GM12865 (cell line): ENCODE measurements around the gene OBI1.
A peak's percentile ranks its signal among the peaks of the same experiment; 100 is the strongest.

ENCODE experiments used
- DNase-seq: peaks from one replicate; pipeline ENCODE4 v3.0.0; 2010; ENCODE audit warnings: low read depth
- H3K4me3 ChIP-seq: 2 replicates; pipeline ENCODE4 v1.5.1; 2011; ENCODE audit warnings: mild to moderate bottlenecking, low read depth, low read length, control low read depth
- TF ChIP-seq, protein P1 (sequence below): IDR thresholded peaks from 2 replicates; pipeline ENCODE4 v1.5.1; 2011; ENCODE audit warnings: low read length, control low read depth, low read depth, inconsistent platforms; ENCODE audit not compliant: insufficient read depth; ENCODE audit errors: missing control alignments

OBI1 gene

DNA sequence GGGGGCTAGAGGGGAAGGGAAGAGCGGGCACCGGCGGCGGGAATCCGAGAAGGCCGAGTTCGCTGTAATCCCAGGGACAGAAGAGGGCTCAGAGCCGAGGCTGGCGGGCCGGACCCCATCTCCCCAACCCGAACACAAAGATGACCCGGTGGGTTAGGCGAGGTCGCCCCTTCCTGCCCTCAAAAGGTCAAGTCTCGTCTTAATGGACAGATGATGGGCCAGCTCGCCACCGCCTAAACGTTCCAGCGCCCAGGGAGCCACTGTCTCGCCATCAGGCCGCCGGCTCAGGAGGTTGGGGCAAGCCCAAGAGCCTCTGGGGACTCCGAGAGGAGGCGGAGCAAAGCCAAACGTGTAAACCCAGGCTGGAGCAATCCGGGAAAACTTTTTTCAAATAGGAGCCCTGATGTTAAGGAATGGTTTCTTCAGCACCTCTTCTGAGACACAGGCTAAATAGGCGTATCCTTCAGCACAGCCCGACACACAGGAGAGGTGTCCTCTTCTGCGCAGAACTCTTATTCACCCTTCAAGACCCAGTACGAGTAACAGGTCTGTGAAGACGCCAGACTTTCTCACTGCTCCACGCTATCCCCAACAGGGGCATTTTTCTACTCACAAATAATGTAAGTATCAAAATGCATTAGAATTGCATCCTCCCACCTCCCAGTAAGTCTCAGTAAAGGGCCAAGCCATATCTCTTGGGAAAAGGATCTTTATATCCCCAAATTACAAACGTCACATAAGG, 49.3 kb downstream of the OBI1 start:
- no peak for DNase-seq
- TF ChIP-seq, protein P1, sequence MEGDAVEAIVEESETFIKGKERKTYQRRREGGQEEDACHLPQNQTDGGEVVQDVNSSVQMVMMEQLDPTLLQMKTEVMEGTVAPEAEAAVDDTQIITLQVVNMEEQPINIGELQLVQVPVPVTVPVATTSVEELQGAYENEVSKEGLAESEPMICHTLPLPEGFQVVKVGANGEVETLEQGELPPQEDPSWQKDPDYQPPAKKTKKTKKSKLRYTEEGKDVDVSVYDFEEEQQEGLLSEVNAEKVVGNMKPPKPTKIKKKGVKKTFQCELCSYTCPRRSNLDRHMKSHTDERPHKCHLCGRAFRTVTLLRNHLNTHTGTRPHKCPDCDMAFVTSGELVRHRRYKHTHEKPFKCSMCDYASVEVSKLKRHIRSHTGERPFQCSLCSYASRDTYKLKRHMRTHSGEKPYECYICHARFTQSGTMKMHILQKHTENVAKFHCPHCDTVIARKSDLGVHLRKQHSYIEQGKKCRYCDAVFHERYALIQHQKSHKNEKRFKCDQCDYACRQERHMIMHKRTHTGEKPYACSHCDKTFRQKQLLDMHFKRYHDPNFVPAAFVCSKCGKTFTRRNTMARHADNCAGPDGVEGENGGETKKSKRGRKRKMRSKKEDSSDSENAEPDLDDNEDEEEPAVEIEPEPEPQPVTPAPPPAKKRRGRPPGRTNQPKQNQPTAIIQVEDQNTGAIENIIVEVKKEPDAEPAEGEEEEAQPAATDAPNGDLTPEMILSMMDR = no peak
- peak overlapping the region; percentile 54 for H3K4me3 ChIP-seq

DNA sequence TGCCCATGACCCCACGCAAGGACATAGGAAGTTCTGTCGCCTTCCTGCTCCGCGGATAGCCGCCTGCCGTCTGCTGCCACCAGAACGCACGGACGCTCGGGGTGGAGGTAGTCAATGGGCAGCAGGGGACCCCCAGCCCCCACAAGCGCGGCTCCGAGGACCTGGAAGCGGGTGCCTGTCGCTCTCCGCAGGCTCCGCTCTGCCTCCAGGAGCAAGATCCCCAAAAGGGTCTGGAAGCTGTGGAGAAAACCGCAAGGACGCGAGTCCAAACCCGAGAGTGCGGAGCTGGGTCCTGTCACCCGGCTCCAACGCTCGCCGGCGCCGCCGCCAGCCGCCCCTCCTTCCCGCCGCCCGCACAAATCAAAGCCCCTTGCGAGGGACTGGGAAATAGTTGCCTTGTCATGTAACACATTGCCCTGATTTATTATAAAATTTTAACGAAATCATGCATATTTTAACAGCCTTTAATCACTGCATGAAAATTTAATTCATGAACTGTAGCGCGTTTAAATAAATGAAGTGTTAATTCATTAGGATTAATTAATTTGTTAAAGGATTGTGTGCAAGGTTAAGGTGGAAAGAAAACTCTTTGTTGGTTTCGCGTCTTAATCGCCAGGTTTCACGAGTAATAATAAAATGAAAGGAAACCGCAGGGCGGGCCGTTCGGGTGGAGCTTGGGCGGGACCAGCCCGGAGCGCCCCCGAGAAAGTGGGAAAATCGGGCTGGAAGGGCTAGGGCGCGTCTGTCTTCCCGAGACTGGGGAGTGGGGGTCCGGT, 50.1 kb downstream of the OBI1 start:
- TF ChIP-seq, protein P1 = no peak
- DNase-seq = no peak
- peak overlapping the region; percentile 54 for H3K4me3 ChIP-seq

DNA sequence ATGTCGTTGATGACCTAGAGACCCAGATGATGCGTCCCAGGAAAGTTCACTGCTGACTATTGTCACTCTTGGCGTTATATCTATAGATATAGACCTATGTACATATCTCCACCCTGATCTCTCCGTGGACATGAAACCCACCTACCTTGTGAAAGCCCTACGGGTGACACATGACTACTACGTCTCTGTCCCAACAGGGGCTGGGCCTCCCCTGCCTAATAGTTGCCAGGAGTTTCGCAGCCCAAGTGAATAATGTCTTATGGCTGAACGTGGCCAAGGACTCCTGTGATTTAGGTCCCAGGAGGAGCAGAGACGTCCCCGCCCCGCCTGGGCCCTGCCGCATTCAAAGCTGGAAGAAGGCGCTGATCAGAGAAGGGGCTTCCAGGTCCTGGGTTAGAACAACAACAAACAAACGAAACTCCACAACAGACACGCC, 50.7 kb downstream of the OBI1 start:
- DNase-seq = no peak
- H3K4me3 ChIP-seq = peak overlapping the region; percentile 54
- TF ChIP-seq, protein P1 = no peak

DNA sequence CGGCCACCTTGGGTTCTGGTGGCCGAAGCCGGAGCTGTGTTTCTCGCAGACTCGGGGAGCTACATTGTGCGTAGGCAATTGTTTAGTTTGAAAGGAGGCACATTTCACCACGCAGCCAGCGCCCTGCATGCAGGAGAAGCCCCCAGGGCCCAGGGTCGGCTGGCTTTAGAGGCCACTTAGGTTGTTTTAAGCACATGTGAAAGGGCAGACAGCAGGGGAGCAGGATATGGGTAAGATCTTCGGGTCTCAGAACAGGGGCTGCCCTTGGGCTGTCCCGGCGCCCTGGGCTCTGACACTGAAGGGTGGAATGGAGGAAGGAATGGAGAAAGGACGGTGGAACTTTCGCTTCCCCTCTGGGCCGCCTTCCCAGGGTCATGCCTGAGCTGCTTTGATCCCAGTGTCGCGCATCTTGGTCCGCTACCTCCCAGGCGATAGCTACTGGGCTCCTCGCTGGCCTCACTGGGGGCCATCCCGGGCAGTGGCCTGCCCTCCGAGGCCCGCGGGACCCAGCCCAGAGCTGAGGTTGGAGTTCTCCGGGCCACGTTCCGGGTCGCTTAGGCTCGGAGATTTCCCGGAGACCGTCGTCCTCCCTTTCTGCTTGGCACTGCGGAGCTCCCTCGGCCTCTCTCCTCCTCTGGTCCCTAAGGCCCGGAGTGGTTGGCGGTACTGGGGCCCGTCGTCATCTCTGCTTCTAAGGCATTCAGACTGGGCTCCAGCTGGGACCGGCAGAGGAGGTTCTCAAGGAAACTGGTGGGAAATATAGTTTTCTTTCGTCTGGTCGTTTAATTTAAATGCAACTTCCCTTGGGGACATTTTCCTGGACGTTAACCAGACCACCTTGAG, 51.3 kb downstream of the OBI1 start:
- no peak overlapping the region for H3K4me3 ChIP-seq
- no peak for DNase-seq
- TF ChIP-seq, protein P1 = no peak

DNA sequence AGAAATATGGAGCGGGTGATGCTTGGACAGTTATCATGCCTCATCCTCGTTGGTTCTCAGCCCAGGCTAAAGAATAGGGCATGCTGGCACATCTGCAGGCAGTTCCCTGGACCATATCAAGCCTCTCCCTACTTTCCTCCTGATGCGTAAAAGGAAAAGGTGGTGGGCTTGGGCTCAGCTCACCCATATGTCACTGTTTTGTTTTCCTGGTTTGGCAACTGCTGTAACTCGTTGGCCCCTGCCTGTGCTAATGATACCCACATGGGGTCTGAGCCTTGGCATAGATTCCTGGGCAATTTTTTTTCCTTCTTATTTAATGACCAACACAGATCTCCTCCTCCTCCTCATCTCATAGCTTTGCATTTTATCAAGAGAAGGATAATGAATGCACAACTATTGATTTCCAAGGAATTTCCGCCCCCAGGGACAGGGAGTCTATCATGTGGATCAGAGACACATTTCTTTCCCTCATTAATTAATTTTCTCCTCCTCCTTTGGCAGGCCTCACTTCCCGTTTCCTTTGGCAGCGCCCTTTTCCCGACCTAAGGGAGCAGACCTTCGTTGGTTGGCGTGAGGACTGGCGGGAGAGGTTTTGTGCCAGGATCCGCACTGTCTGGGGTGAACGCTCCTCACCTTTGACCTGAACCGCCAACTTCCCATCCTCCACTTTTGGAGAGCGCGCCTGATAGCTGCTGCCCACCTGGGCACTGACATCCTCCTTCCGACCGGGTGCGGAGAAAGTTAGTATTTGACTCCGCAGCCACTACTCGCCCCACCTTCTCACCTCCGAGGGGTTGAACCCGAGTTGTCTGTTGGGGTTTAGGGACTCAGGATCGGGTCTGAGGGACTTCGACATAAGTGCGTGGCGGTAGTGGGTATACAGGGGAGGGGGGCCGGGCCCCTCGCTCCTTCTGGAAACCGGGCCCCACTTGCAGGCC, 52.2 kb downstream of the OBI1 start:
- no peak for DNase-seq
- H3K4me3 ChIP-seq = no peak overlapping the region
- TF ChIP-seq, protein P1 = no peak
